Keratinocyte (primary cell): ENCODE results near the gene NCL. TPM values are rescaled to one million over a fixed set of nuclear protein-coding genes. Genes with fewer than 3 reads are reported as not detected.

Source experiments
- DNase-seq: peaks from one replicate; pipeline ENCODE4 v3.0.0-alpha.2; 2011; ENCODE audit warnings: low read depth, missing footprints, low spot score
- FAIRE-seq: peaks from 2 replicates; lab custom pipeline; 2011; peaks lifted over from hg19 to GRCh38; lab: Jason Lieb, UNC
- H2AFZ ChIP-seq: 2 replicates; pipeline ENCODE4 v1.6.0; 2012; ENCODE audit warnings: low read length, control low read depth, inconsistent platforms; ENCODE audit not compliant: control insufficient read depth
- H3K27ac ChIP-seq: 2 replicates; pipeline ENCODE4 v1.5.1; 2011; ENCODE audit warnings: low read length; ENCODE audit not compliant: control insufficient read depth, insufficient read depth
- H3K27me3 ChIP-seq: 3 replicates; pipeline ENCODE4 v1.6.0; 2011; ENCODE audit warnings: low read length; ENCODE audit not compliant: control insufficient read depth, insufficient read depth; ENCODE audit errors: extremely low read depth
- H3K36me3 ChIP-seq, 2 experiments: 2 replicates in 1 of 2; 3 replicates in 1 of 2; pipeline ENCODE4 v1.5.1; 2011; ENCODE audit warnings: low read length in 2 of 2, mild to moderate bottlenecking in 1 of 2; ENCODE audit not compliant: control insufficient read depth in 2 of 2, insufficient read depth in 2 of 2; ENCODE audit errors: extremely low read depth in 1 of 2
- H3K4me1 ChIP-seq: 3 replicates; pipeline ENCODE4 v1.5.1; 2011; ENCODE audit warnings: low read length; ENCODE audit not compliant: control insufficient read depth, insufficient read depth; ENCODE audit errors: extremely low read depth
- H3K4me2 ChIP-seq: 3 replicates; pipeline ENCODE4 v1.6.0; 2011; ENCODE audit warnings: low read depth, low read length; ENCODE audit not compliant: control insufficient read depth, insufficient read depth; ENCODE audit errors: extremely low read depth
- H3K4me3 ChIP-seq, 3 experiments: fragments of 200-600 bp in 1 of 3; sonication (generic) in 1 of 3; 2 replicates in 2 of 3; 3 replicates in 1 of 3; pipeline ENCODE4 v1.5.1; 2011 to 2016; ENCODE audit warnings: low read length in 3 of 3, mild to moderate bottlenecking in 3 of 3, control low read depth in 2 of 3, inconsistent platforms in 1 of 3, low read depth in 1 of 3, mixed read lengths in 1 of 3, mixed run types in 1 of 3, moderate library complexity in 1 of 3; ENCODE audit not compliant: control insufficient read depth in 2 of 3, insufficient read depth in 2 of 3; ENCODE audit errors: extremely low read depth in 1 of 3
- H3K79me2 ChIP-seq: 2 replicates; pipeline ENCODE4 v1.6.0; 2012; ENCODE audit warnings: low read length; ENCODE audit not compliant: control insufficient read depth, insufficient read depth
- H3K9ac ChIP-seq: 3 replicates; pipeline ENCODE4 v1.6.0; 2011; ENCODE audit warnings: low read length; ENCODE audit not compliant: control insufficient read depth, insufficient read depth; ENCODE audit errors: extremely low read depth
- H3K9me1 ChIP-seq: 3 replicates; pipeline ENCODE4 v1.6.0; 2011; ENCODE audit warnings: low read length; ENCODE audit not compliant: control insufficient read depth, insufficient read depth; ENCODE audit errors: extremely low read depth
- H3K9me3 ChIP-seq: 2 replicates; pipeline ENCODE4 v1.5.1; 2012; ENCODE audit warnings: low read depth, low read length; ENCODE audit not compliant: control insufficient read depth
- H4K20me1 ChIP-seq: 3 replicates; pipeline ENCODE4 v1.6.0; 2011; ENCODE audit warnings: low read length; ENCODE audit not compliant: control insufficient read depth, insufficient read depth; ENCODE audit errors: extremely low read depth
- EZH2 ChIP-seq: IDR thresholded peaks from one replicate; pipeline ENCODE4 v1.6.1; 2012; ENCODE audit warnings: inconsistent platforms, mild to moderate bottlenecking, low read length, moderate library complexity
- dilution Hi-C: fragments of 300-500 bp; cut with MboI; formaldehyde crosslinking; loops from one replicate; pipeline ENCODE4 v1.7.0; 2020; ENCODE audit warnings: low sequenced_read_pairs; ENCODE audit not compliant: extremely low pct_ligation_motif_present
- polyA plus RNA-seq, 5 experiments: library from polyadenylated mRNA; depleted of rRNA in 3 of 5; stranded (reverse) in 3 of 5; stranded (forward) in 1 of 5; unstranded in 1 of 5; fragments of >200 nt; gene quantifications; 1 replicate in 1 of 5; 2 replicates in 3 of 5; 3 replicates in 1 of 5; pipeline versions ENCODE4 v1.2.1 to v1.2.3, GENCODE V29; 2011 to 2012; ENCODE audit warnings: missing spikeins in 2 of 5, low read depth in 1 of 5, low replicate concordance in 1 of 5
- TF ChIP-seq, protein P1 (sequence below), 3 experiments: IDR thresholded peaks in 1 of 3; conservative IDR thresholded peaks in 1 of 3; optimal IDR thresholded peaks in 1 of 3; 2 replicates in 2 of 3; 3 replicates in 1 of 3; pipeline versions ENCODE3 to v1.5.1; 2011; ENCODE audit warnings: low read length in 3 of 3, mild to moderate bottlenecking in 3 of 3, moderate library complexity in 2 of 3, control low read depth in 1 of 3, inconsistent platforms in 1 of 3; ENCODE audit not compliant: insufficient read depth in 2 of 3; ENCODE audit errors: extremely low read depth in 1 of 3

Gene NCL
- polyA plus RNA-seq, 1 donor (not counting 4 experiments of a cell fraction or from before 2014, with no cell fraction given): 247 TPM

DNA sequence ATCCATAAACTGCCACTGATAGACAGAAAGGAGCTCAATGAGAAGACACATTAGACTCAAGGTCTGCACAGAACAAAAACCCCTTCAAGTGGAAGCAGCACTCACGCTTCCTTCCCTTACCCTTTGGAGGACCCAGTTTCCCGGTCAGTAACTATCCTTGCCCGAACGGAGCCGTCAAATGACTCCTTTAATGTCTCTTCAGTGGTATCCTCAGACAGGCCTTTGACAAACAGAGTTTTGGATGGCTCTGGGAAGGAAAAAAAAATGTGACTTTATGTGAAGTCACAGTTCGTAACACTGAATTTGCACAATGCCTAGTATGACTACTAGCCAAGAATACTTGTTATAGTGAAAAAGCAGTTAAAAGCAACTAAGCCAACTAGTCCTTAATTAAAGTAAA, 8.4 kb downstream of the NCL start:
- Histone ChIP-seq H2AFZ (no peak overlapping the region), H3K4me2 (no peak overlapping the region), H3K79me2 (peaks cover 28% of the 10 kb centered on the region), H3K4me1 (peaks cover 4% of the 10 kb centered on the region), H3K9me1 (no peaks in the 10 kb centered on the region), H3K9me3 (no peaks in the 10 kb centered on the region), H3K27me3 (no peaks in the 10 kb centered on the region), H3K27ac (no peak overlapping the region), H3K9ac (no peak overlapping the region), H3K36me3 (peaks cover 67 to 69% of the 10 kb centered on the region in 2 experiments), H3K4me3 (no peak overlapping the region), H4K20me1 (peaks cover 23% of the 10 kb centered on the region)
- no peak for DNase-seq
- dilution Hi-C loops: no loop called here
- no peak for FAIRE-seq
- no peak for TF ChIP-seq EZH2
- TF ChIP-seq, protein P1, sequence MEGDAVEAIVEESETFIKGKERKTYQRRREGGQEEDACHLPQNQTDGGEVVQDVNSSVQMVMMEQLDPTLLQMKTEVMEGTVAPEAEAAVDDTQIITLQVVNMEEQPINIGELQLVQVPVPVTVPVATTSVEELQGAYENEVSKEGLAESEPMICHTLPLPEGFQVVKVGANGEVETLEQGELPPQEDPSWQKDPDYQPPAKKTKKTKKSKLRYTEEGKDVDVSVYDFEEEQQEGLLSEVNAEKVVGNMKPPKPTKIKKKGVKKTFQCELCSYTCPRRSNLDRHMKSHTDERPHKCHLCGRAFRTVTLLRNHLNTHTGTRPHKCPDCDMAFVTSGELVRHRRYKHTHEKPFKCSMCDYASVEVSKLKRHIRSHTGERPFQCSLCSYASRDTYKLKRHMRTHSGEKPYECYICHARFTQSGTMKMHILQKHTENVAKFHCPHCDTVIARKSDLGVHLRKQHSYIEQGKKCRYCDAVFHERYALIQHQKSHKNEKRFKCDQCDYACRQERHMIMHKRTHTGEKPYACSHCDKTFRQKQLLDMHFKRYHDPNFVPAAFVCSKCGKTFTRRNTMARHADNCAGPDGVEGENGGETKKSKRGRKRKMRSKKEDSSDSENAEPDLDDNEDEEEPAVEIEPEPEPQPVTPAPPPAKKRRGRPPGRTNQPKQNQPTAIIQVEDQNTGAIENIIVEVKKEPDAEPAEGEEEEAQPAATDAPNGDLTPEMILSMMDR (optimal IDR thresholded peaks at IDR 0.05 in 1 of 3, IDR thresholded peaks at IDR 0.05 in 1 of 3, conservative IDR thresholded peaks at IDR 0.05 in 1 of 3; ENCODE audit: extremely low read depth in 1 of 3, insufficient read depth in 2 of 3, low read length in 3 of 3): no peak

DNA sequence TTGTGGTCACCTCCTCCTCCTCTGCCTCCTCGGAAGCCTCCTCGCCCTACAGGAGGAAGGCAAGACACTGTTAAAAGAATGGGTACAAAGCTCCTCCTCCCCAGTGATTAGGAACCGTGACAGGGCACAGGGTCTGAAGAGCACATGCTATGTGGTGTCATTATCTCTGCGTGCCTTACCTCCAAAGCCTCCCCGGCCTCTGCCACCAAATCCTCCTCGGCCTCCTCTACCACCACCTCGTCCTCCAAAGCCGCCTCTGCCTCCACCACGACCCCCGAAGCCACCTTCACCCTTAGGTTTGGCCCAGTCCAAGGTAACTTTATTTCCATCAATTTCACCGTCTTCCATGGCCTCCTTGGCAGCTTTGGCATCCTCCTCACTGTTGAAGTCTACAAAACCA, 9.1 kb downstream of the NCL start:
- Histone ChIP-seq H3K27ac (no peak overlapping the region), H3K9me3 (no peaks in the 10 kb centered on the region), H3K9ac (no peak overlapping the region), H3K79me2 (peaks cover 21% of the 10 kb centered on the region), H3K27me3 (no peaks in the 10 kb centered on the region), H3K4me3 (no peak overlapping the region), H3K4me1 (no peaks in the 10 kb centered on the region), H2AFZ (no peak overlapping the region), H4K20me1 (peaks cover 18% of the 10 kb centered on the region), H3K4me2 (no peak overlapping the region), H3K9me1 (no peaks in the 10 kb centered on the region), H3K36me3 (peaks cover 61 to 64% of the 10 kb centered on the region in 2 experiments)
- TF ChIP-seq EZH2: no peak
- TF ChIP-seq, protein P1 (optimal IDR thresholded peaks at IDR 0.05 in 1 of 3, IDR thresholded peaks at IDR 0.05 in 1 of 3, conservative IDR thresholded peaks at IDR 0.05 in 1 of 3; ENCODE audit: extremely low read depth in 1 of 3, insufficient read depth in 2 of 3, low read length in 3 of 3): no peak
- DNase-seq (no peak), FAIRE-seq (no peak)
- dilution Hi-C loops: no loop called here
